Transverse colon (tissue), 4 donors: Measurements from ENCODE around the gene CORO2A. TPM values are rescaled to one million over a fixed set of nuclear protein-coding genes. Genes with fewer than 3 reads are reported as not detected.
A peak's percentile ranks its signal among the peaks of the same experiment; 100 is the strongest.

Experiments used
- DNase-seq: peaks from one replicate; pipeline ENCODE4 v3.0.0-alpha.2; 2019
- H3K27ac ChIP-seq, 4 donors: fragments of 200-600 bp; sonication (generic); 2 replicates each; pipeline ENCODE4 v1.5.1; 2016 to 2018; ENCODE audit warnings: inconsistent platforms in 4 of 4
- H3K27me3 ChIP-seq: fragments of 200-600 bp; sonication (generic); 2 replicates; pipeline ENCODE4 v1.5.1; 2017; ENCODE audit warnings: inconsistent platforms
- H3K36me3 ChIP-seq, 4 donors: fragments of 200-600 bp; sonication (generic); 2 replicates each; pipeline ENCODE4 v1.5.1; 2017 to 2019; ENCODE audit warnings: inconsistent platforms in 4 of 4
- H3K4me1 ChIP-seq, 4 donors: fragments of 200-600 bp; sonication (generic); 2 replicates each; pipeline ENCODE4 v1.5.1; 2017 to 2020; ENCODE audit warnings: inconsistent platforms in 4 of 4
- H3K4me3 ChIP-seq, 4 donors: fragments of 200-600 bp; sonication (generic); 1 replicate in 1 of 4; 2 replicates in 3 of 4; pipeline versions ENCODE4 v1.5.1 to v1.6.1; 2017 to 2019; ENCODE audit warnings: inconsistent platforms in 4 of 4
- H3K9me3 ChIP-seq, 2 donors: fragments of 200-600 bp; sonication (generic); 2 replicates each; pipeline ENCODE4 v1.5.1; 2017 to 2019; ENCODE audit warnings: inconsistent platforms in 2 of 2
- CTCF ChIP-seq, 5 experiments: fragments of 200-600 bp in 3 of 5; fragments of 450-650 bp in 2 of 5; sonication (generic) in 3 of 5; IDR thresholded peaks; 1 replicate in 2 of 5; 2 replicates in 3 of 5; pipeline ENCODE4 v1.5.1; 2016 to 2017; ENCODE audit warnings: antibody characterized with exemption in 5 of 5, inconsistent platforms in 3 of 5, mild to moderate bottlenecking in 2 of 5, moderate library complexity in 1 of 5
- EP300 ChIP-seq: sonication (generic); formaldehyde crosslinking; IDR thresholded peaks from one replicate; pipeline ENCODE4 v1.6.1; 2017; ENCODE audit warnings: antibody characterized with exemption, low read depth
- POLR2A ChIP-seq: fragments of 450-650 bp; IDR thresholded peaks from one replicate; pipeline ENCODE4 v1.6.1; 2016; ENCODE audit warnings: antibody characterized with exemption, mild to moderate bottlenecking, moderate library complexity
- POLR2AphosphoS5 ChIP-seq, 3 donors: sonication (generic); formaldehyde crosslinking; IDR thresholded peaks; one replicate each; pipeline ENCODE4 v1.6.1; 2016; ENCODE audit warnings: antibody characterized with exemption in 3 of 3
- WGBS, 2 donors: methylation state at CpG; one replicate each; pipeline ENCODE4 v1.1.5; 2018; ENCODE audit warnings: low coverage in 1 of 2; 5-methylcytosine and 5-hydroxymethylcytosine counted together
- in situ Hi-C, 4 donors: fragments of 200-750 bp; cut with MboI; loops; one replicate each; pipeline versions ENCODE4 v1.15.0 to v1.15.1; 2017; ENCODE audit warnings: low sequenced_read_pairs in 3 of 4, low pct_ligation_motif_present in 1 of 4, low pct_unique_long_range_greater_than_20kb in 1 of 4
- intact Hi-C: fragments of 100-400 bp; cut with DNase I; formaldehyde crosslinking; loops from one replicate; pipeline ENCODE4 v1.15.1; 2023; ENCODE audit warnings: low total_unique reads
- total RNA-seq, 4 donors: library from RNA; depleted of rRNA; stranded (reverse); fragments of >200 nt; gene quantifications; one replicate each; pipeline ENCODE4 v1.1.0, GENCODE V29; 2016

The CORO2A gene
- total RNA-seq, 4 donors from 2014 or later, result 10.0 to 59.1 (median 47.1) TPM

GRCh38 chr9:98184326-98184725 lies 8.1 kb downstream of the CORO2A start:
- TF ChIP-seq EP300, result no peak
- no peak for TF ChIP-seq POLR2AphosphoS5 (IDR thresholded peaks at IDR 0.05)
- TF ChIP-seq POLR2A, result no peak
- no peak for TF ChIP-seq CTCF (IDR thresholded peaks at IDR 0.05)
- Histone ChIP-seq H3K4me1 (peaks cover 0 to 5% (median 0%) of the 10 kb centered on the region in 4 donors), H3K27ac (no peak overlapping the region), H3K9me3 (no peaks in the 10 kb centered on the region), H3K27me3 (no peaks in the 10 kb centered on the region), H3K4me3 (no peak overlapping the region), H3K36me3 (no peaks in the 10 kb centered on the region)
- DNase-seq, result no peak
- in situ Hi-C loops (loop anchor here in 1 of 4 donors (25.0 kb wide), 1 partner anchor 122 kb away; the partner anchor contains the start of gene NANS), intact Hi-C loops (no loop called here)
- 89 to 90% methylated on average over 4 to 6 of the region's 6 CpGs for WGBS, 2 donors

GRCh38 chr9:98182889-98183599 lies 9.4 kb downstream of the CORO2A start:
- Histone ChIP-seq H3K36me3 (no peaks in the 10 kb centered on the region), H3K9me3 (no peaks in the 10 kb centered on the region), H3K4me3 (no peak overlapping the region), H3K27me3 (no peaks in the 10 kb centered on the region), H3K27ac (no peak overlapping the region), H3K4me1 (no peaks in the 10 kb centered on the region)
- in situ Hi-C loops (loop anchor here in 1 of 4 donors (25.0 kb wide), 1 partner anchor 121 kb away; the partner anchor contains the start of gene NANS), intact Hi-C loops (no loop called here)
- no peak for TF ChIP-seq CTCF (IDR thresholded peaks at IDR 0.05)
- TF ChIP-seq EP300, result no peak
- no peak for TF ChIP-seq POLR2AphosphoS5 (IDR thresholded peaks at IDR 0.05)
- no peak for TF ChIP-seq POLR2A
- WGBS, 2 donors, result 81 to 88% methylated on average over 4 to 9 of the region's 9 CpGs
- peak; percentile 26 for DNase-seq

- H3K27ac ChIP-seq, result no peak overlapping the region
These were observed 10.2 kb downstream of the CORO2A start for GRCh38 chr9:98182069-98182820.

More at GRCh38 chr9:98182069-98182820, 10.2 kb downstream of the CORO2A start:
- Histone ChIP-seq H3K4me1 (peaks cover 0 to 2% (median under 1%) of the 10 kb centered on the region in 4 donors), H3K4me3 (no peak overlapping the region), H3K36me3 (no peaks in the 10 kb centered on the region), H3K27me3 (no peaks in the 10 kb centered on the region), H3K9me3 (no peaks in the 10 kb centered on the region)
- TF ChIP-seq CTCF (IDR thresholded peaks at IDR 0.05) (no peak), POLR2A (no peak), POLR2AphosphoS5 (IDR thresholded peaks at IDR 0.05) (no peak), EP300 (no peak)
- 86 to 88% methylated on average over 4 to 9 of the region's 9 CpGs for WGBS, 2 donors
- in situ Hi-C loops (loop anchor here in 1 of 4 donors (25.0 kb wide), 1 partner anchor 120 kb away; the partner anchor contains the start of gene NANS), intact Hi-C loops (no loop called here)
- no peak for DNase-seq
